ENCODE results near the gene ANKFN1. TPM values are rescaled to one million over a fixed set of nuclear protein-coding genes. Genes with fewer than 3 reads are reported as not detected.

Gene ANKFN1
- total RNA-seq, 1 experiment from 2014 or later, result not detected

DNA sequence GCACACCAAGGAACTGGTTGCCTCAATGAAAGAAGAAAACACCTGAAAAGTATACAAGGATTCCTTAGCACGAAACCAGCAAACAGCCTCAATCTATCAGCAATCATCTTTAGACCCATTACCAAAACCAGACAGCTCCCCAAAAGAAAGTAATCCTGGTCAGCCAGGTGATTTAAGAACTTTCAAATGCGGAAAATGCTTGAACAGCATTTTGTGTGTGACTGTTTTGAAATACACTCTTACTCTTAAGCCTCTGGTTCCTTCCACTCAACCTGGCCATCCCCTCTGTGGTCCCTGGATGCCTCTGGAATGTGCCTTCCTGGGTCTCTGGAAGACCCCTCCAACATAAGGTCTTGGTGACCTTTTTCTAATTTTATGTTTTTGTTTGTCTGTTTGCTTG lies 369.8 kb downstream of the ANKFN1 start:
- H3K36me3 ChIP-seq (ENCODE audit: control insufficient read depth, insufficient read depth, low read length), result no peaks in the 10 kb centered on the region
- ChIA-PET CTCF (no interaction called here), POLR2A (no interaction called here)
- peaks cover 8% of the 10 kb centered on the region; the same call in 1 of the 2 replicates for H3K27me3 ChIP-seq (ENCODE audit: control insufficient read depth, insufficient read depth, low read length)
- no peaks in the 10 kb centered on the region for H3K4me1 ChIP-seq (ENCODE audit: control insufficient read depth, insufficient read depth, low read length)
- intact Hi-C loops (cut with micrococcal nuclease; ENCODE audit: unreplicated experiment) (no loop called here), in situ Hi-C loops (cut with HindIII; ENCODE audit: low pct_unique_long_range_greater_than_20kb, low sequenced_read_pairs) (no loop called here)
- no peak overlapping the region for H3K4me3 ChIP-seq (ENCODE audit: low read depth in 2 of 2, low read length in 2 of 2)
- DNase-seq (ENCODE audit: low read depth, low spot score), result no peak
- no TSS peak for BruUV-seq (replicated peaks)
- TF ChIP-seq, protein P1, sequence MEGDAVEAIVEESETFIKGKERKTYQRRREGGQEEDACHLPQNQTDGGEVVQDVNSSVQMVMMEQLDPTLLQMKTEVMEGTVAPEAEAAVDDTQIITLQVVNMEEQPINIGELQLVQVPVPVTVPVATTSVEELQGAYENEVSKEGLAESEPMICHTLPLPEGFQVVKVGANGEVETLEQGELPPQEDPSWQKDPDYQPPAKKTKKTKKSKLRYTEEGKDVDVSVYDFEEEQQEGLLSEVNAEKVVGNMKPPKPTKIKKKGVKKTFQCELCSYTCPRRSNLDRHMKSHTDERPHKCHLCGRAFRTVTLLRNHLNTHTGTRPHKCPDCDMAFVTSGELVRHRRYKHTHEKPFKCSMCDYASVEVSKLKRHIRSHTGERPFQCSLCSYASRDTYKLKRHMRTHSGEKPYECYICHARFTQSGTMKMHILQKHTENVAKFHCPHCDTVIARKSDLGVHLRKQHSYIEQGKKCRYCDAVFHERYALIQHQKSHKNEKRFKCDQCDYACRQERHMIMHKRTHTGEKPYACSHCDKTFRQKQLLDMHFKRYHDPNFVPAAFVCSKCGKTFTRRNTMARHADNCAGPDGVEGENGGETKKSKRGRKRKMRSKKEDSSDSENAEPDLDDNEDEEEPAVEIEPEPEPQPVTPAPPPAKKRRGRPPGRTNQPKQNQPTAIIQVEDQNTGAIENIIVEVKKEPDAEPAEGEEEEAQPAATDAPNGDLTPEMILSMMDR (IDR thresholded peaks at IDR 0.05), result no peak
- TF ChIP-seq TCF7L2 (IDR thresholded peaks at IDR 0.05; ENCODE audit: low read depth, low read length) (no peak), POLR2AphosphoS5 (IDR thresholded peaks at IDR 0.05; ENCODE audit: low read depth, low read length) (no peak), SIN3A (IDR thresholded peaks at IDR 0.05; ENCODE audit: borderline replicate concordance, insufficient read depth, low read depth, low read length) (no peak)
- TF ChIP-seq, protein P2, sequence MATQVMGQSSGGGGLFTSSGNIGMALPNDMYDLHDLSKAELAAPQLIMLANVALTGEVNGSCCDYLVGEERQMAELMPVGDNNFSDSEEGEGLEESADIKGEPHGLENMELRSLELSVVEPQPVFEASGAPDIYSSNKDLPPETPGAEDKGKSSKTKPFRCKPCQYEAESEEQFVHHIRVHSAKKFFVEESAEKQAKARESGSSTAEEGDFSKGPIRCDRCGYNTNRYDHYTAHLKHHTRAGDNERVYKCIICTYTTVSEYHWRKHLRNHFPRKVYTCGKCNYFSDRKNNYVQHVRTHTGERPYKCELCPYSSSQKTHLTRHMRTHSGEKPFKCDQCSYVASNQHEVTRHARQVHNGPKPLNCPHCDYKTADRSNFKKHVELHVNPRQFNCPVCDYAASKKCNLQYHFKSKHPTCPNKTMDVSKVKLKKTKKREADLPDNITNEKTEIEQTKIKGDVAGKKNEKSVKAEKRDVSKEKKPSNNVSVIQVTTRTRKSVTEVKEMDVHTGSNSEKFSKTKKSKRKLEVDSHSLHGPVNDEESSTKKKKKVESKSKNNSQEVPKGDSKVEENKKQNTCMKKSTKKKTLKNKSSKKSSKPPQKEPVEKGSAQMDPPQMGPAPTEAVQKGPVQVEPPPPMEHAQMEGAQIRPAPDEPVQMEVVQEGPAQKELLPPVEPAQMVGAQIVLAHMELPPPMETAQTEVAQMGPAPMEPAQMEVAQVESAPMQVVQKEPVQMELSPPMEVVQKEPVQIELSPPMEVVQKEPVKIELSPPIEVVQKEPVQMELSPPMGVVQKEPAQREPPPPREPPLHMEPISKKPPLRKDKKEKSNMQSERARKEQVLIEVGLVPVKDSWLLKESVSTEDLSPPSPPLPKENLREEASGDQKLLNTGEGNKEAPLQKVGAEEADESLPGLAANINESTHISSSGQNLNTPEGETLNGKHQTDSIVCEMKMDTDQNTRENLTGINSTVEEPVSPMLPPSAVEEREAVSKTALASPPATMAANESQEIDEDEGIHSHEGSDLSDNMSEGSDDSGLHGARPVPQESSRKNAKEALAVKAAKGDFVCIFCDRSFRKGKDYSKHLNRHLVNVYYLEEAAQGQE (IDR thresholded peaks at IDR 0.05; ENCODE audit: insufficient read depth in 1 of 2, low read depth in 2 of 2, low read length in 1 of 2), result no peak
- no peak for ATAC-seq
- H3K27ac ChIP-seq (ENCODE audit: low read length), result no peak overlapping the region
- no peaks in the 10 kb centered on the region for H3K9me3 ChIP-seq (ENCODE audit: control insufficient read depth, insufficient read depth, low read depth, low read length)

DNA sequence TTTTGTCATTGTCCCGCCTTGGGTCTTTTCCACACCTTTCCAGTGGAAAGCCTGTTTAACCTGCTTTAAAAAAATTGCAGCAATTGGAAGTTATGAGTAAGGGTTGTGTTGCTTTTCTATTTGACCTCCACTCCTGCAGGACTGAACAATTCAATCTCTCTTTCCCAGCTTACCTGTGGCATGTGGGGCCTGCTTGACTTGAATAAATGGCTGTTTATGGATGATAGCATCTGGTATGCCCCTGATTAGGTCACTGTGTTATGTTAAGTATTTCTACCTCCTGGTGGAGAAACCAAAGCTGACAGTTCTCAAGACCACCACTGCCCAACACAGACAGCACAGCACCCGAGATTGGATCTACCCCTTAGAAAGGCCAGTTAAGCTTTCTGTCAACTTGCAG lies 375.4 kb downstream of the ANKFN1 start:
- Histone ChIP-seq H3K27ac (ENCODE audit: low read length) (no peak overlapping the region), H3K27me3 (ENCODE audit: control insufficient read depth, insufficient read depth, low read length) (peaks cover 8% of the 10 kb centered on the region; the same call in 1 of the 2 replicates), H3K4me3 (ENCODE audit: low read depth in 2 of 2, low read length in 2 of 2) (no peak overlapping the region), H3K9me3 (ENCODE audit: control insufficient read depth, insufficient read depth, low read depth, low read length) (no peaks in the 10 kb centered on the region), H3K36me3 (ENCODE audit: control insufficient read depth, insufficient read depth, low read length) (no peaks in the 10 kb centered on the region), H3K4me1 (ENCODE audit: control insufficient read depth, insufficient read depth, low read length) (no peaks in the 10 kb centered on the region)
- intact Hi-C loops (cut with micrococcal nuclease; ENCODE audit: unreplicated experiment), result no loop called here
- TF ChIP-seq SIN3A (IDR thresholded peaks at IDR 0.05; ENCODE audit: borderline replicate concordance, insufficient read depth, low read depth, low read length) (no peak), TCF7L2 (IDR thresholded peaks at IDR 0.05; ENCODE audit: low read depth, low read length) (no peak), POLR2AphosphoS5 (IDR thresholded peaks at IDR 0.05; ENCODE audit: low read depth, low read length) (no peak)
- TF ChIP-seq, protein P2 (IDR thresholded peaks at IDR 0.05; ENCODE audit: insufficient read depth in 1 of 2, low read depth in 2 of 2, low read length in 1 of 2), result no peak
- TF ChIP-seq, protein P1 (IDR thresholded peaks at IDR 0.05), result no peak
- no TSS peak for BruUV-seq (replicated peaks)
- ChIA-PET CTCF (no interaction called here), POLR2A (no interaction called here)
- ATAC-seq (no peak), DNase-seq (ENCODE audit: low read depth, low spot score) (no peak)
- in situ Hi-C loops (cut with HindIII; ENCODE audit: low pct_unique_long_range_greater_than_20kb, low sequenced_read_pairs), result no loop called here
